Measurements from ENCODE around the gene CLRN2. TPM values are rescaled to one million over a fixed set of nuclear protein-coding genes. Genes with fewer than 3 reads are reported as not detected.

Gene CLRN2
- total RNA-seq, 1 experiment from 2014 or later: not detected

DNA sequence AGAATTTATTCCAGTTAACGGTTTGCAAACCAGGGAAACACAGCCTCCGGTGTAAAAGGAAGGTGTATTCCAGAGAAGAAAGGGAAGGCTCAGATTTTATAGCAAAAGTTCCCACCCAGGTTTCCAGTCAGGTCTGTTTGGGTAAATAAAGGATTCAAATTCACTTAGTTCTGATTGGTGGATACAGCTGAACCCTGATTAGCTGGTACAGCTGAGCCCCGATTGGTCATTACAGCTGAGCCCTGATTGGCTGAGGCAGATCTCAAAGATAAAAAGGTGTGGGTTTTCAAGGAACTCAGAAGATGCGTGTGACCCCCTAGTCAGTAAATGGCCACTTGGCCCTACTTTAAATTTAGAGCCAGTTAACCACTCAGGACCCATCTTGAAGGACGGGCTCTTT, 6.6 kb downstream of the CLRN2 start:
- no peaks in the 10 kb centered on the region for H3K27me3 ChIP-seq (ENCODE audit: insufficient read depth, low read length)

More for the DNA sequence above, 6.6 kb downstream of the CLRN2 start:
- Mint-ChIP-seq H3K4me1 (peaks cover 25 to 28% of the 10 kb centered on the region in 2 experiments), H3K27ac (no peak overlapping the region), H3K9me3 (no peaks in the 10 kb centered on the region), H3K36me3 (ENCODE audit: insufficient read depth in 1 of 3, low read depth in 3 of 3) (no peaks in the 10 kb centered on the region), H3K4me3 (no peak overlapping the region), H3K27me3 (ENCODE audit: low read depth) (peaks cover 15% of the 10 kb centered on the region)
- no peak overlapping the region for H2BK20ac ChIP-seq (ENCODE audit: low read depth, low read length, poor library complexity, severe bottlenecking)
- H4K5ac ChIP-seq (ENCODE audit: insufficient read length, low read depth, low read length): no peak overlapping the region
- H4K91ac ChIP-seq (ENCODE audit: insufficient read length, low read depth, low read length): no peak overlapping the region
- H3K4me1 ChIP-seq (ENCODE audit: insufficient read depth, low read length): peaks cover 5% of the 10 kb centered on the region; the same call in 1 of the 2 replicates
- no CpG with 5 or more reads among the region's 5 CpGs for WGBS (ENCODE audit: extremely low coverage, insufficient read length, low lambda C conversion rate)
- no peak overlapping the region for H2BK15ac ChIP-seq (ENCODE audit: low read depth, low read length)
- H2BK5ac ChIP-seq (ENCODE audit: insufficient read length, low read length): no peak overlapping the region
- no peak overlapping the region for H3K14ac ChIP-seq (ENCODE audit: insufficient read depth, low read length)
- H3T11ph ChIP-seq (ENCODE audit: low read length): no peak overlapping the region
- H4K8ac ChIP-seq (replicated peaks; ENCODE audit: insufficient read length, low read depth, low read length): no peak overlapping the region
- no peak overlapping the region for H3K4me2 ChIP-seq (ENCODE audit: insufficient read depth, insufficient read length, low read length)
- no peaks in the 10 kb centered on the region for H3K9me3 ChIP-seq (ENCODE audit: control insufficient read depth, low read depth, low read length)
- H3K23ac ChIP-seq (ENCODE audit: insufficient read length, low read depth, low read length): no peak overlapping the region
- no peak overlapping the region for H2AFZ ChIP-seq (ENCODE audit: low read length)
- no peak overlapping the region for H2BK120ac ChIP-seq (ENCODE audit: low read depth, low read length, poor library complexity, severe bottlenecking)
- no peak overlapping the region for H2AK5ac ChIP-seq (ENCODE audit: insufficient read length, low read length)
- H3K9ac ChIP-seq (ENCODE audit: extremely low read depth, insufficient read length, low read length): no peak overlapping the region
- no peak for DNase-seq
- no peaks in the 10 kb centered on the region for H3K79me2 ChIP-seq (ENCODE audit: insufficient read depth, low read length)
- TF ChIP-seq, protein P1, sequence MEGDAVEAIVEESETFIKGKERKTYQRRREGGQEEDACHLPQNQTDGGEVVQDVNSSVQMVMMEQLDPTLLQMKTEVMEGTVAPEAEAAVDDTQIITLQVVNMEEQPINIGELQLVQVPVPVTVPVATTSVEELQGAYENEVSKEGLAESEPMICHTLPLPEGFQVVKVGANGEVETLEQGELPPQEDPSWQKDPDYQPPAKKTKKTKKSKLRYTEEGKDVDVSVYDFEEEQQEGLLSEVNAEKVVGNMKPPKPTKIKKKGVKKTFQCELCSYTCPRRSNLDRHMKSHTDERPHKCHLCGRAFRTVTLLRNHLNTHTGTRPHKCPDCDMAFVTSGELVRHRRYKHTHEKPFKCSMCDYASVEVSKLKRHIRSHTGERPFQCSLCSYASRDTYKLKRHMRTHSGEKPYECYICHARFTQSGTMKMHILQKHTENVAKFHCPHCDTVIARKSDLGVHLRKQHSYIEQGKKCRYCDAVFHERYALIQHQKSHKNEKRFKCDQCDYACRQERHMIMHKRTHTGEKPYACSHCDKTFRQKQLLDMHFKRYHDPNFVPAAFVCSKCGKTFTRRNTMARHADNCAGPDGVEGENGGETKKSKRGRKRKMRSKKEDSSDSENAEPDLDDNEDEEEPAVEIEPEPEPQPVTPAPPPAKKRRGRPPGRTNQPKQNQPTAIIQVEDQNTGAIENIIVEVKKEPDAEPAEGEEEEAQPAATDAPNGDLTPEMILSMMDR (conservative IDR thresholded peaks at IDR 0.05): no peak
- no peak overlapping the region for H3K18ac ChIP-seq (ENCODE audit: insufficient read length, low read depth, low read length)
- no peaks in the 10 kb centered on the region for H3K23me2 ChIP-seq (ENCODE audit: insufficient read length, low read depth, low read length, poor library complexity, severe bottlenecking)
- no peak overlapping the region for H2BK12ac ChIP-seq (ENCODE audit: insufficient read length, low read depth, low read length)
- no peak overlapping the region for H3K56ac ChIP-seq (ENCODE audit: insufficient read length, low read depth, low read length)
- no peak overlapping the region for H3K27ac ChIP-seq (ENCODE audit: insufficient read length, low read depth, low read length)
- no peak overlapping the region for H3K4ac ChIP-seq (ENCODE audit: low read depth, low read length)
- H4K20me1 ChIP-seq (ENCODE audit: control insufficient read depth, insufficient read depth, insufficient read length): no peaks in the 10 kb centered on the region
- H3K79me1 ChIP-seq (ENCODE audit: insufficient read depth, low read depth, low read length, poor library complexity, severe bottlenecking): no peaks in the 10 kb centered on the region

Data from H9 (cell line).